Astrocyte (in vitro differentiated cells and primary cell): ENCODE measurements around the gene XXYLT1. TPM values are rescaled to one million over a fixed set of nuclear protein-coding genes. Genes with fewer than 3 reads are reported as not detected.

Source experiments
- DNase-seq: peaks from one replicate; pipeline ENCODE4 v3.0.0-alpha.2; 2010; ENCODE audit warnings: low read depth
- FAIRE-seq: peaks from 2 replicates; lab custom pipeline; 2011; peaks lifted over from hg19 to GRCh38; lab: Jason Lieb, UNC
- H2AFZ ChIP-seq: 2 replicates; pipeline ENCODE4 v1.6.0; 2012; ENCODE audit warnings: low read depth, low read length, inconsistent platforms
- H3K27ac ChIP-seq: 2 replicates; pipeline ENCODE4 v1.5.1; 2011; ENCODE audit warnings: low read depth, low read length, inconsistent platforms
- H3K27me3 ChIP-seq: 2 replicates; pipeline ENCODE4 v1.6.0; 2011; ENCODE audit warnings: low read length, inconsistent platforms; ENCODE audit not compliant: insufficient read depth
- H3K36me3 ChIP-seq: 2 replicates; pipeline ENCODE4 v1.5.1; 2011; ENCODE audit warnings: low read length, inconsistent platforms; ENCODE audit not compliant: insufficient read depth
- H3K4me1 ChIP-seq: 2 replicates; pipeline ENCODE4 v1.5.1; 2011; ENCODE audit warnings: low read length, inconsistent platforms; ENCODE audit not compliant: insufficient read depth
- H3K4me2 ChIP-seq: 2 replicates; pipeline ENCODE4 v1.6.0; 2012; ENCODE audit warnings: low read length, inconsistent platforms
- H3K4me3 ChIP-seq: 2 replicates; pipeline ENCODE4 v1.5.1; 2011; ENCODE audit warnings: low read depth, mild to moderate bottlenecking, low read length, inconsistent platforms; ENCODE audit not compliant: insufficient read depth
- H3K79me2 ChIP-seq: 2 replicates; pipeline ENCODE4 v1.6.0; 2012; ENCODE audit warnings: mild to moderate bottlenecking, low read length, inconsistent platforms; ENCODE audit not compliant: insufficient read depth
- H3K9ac ChIP-seq: 2 replicates; pipeline ENCODE4 v1.6.0; 2012; ENCODE audit warnings: mild to moderate bottlenecking, low read length, inconsistent platforms
- H3K9me3 ChIP-seq: 2 replicates; pipeline ENCODE4 v1.5.1; 2012; ENCODE audit warnings: low read depth, mild to moderate bottlenecking, low read length, inconsistent platforms; ENCODE audit not compliant: insufficient read depth
- H4K20me1 ChIP-seq: 2 replicates; pipeline ENCODE4 v1.6.0; 2012; ENCODE audit warnings: low read length, inconsistent platforms; ENCODE audit not compliant: insufficient read depth
- H3K27ac Mint-ChIP-seq: one replicate; pipeline ENCODE4 v1.8.0; 2021; ENCODE audit warnings: mild to moderate bottlenecking, mixed read lengths; ENCODE audit not compliant: unreplicated experiment
- H3K27me3 Mint-ChIP-seq: one replicate; pipeline ENCODE4 v1.8.0; 2021; ENCODE audit warnings: low read depth, mixed read lengths; ENCODE audit not compliant: unreplicated experiment
- H3K36me3 Mint-ChIP-seq: one replicate; pipeline ENCODE4 v1.8.0; 2021; ENCODE audit warnings: low read depth, mixed read lengths; ENCODE audit not compliant: unreplicated experiment
- H3K4me1 Mint-ChIP-seq: one replicate; pipeline ENCODE4 v1.8.0; 2021; ENCODE audit warnings: low read depth, mixed read lengths; ENCODE audit not compliant: unreplicated experiment
- H3K4me3 Mint-ChIP-seq: one replicate; pipeline ENCODE4 v1.8.0; 2021; ENCODE audit warnings: mild to moderate bottlenecking, moderate library complexity, mixed read lengths; ENCODE audit not compliant: unreplicated experiment
- H3K9me3 Mint-ChIP-seq: one replicate; pipeline ENCODE4 v1.8.0; 2021; ENCODE audit warnings: mild to moderate bottlenecking, mixed read lengths; ENCODE audit not compliant: unreplicated experiment
- CTCF ChIP-seq: IDR thresholded peaks from 2 replicates; pipeline ENCODE4 v1.5.1; 2011; ENCODE audit warnings: low read depth, mild to moderate bottlenecking, inconsistent platforms, low read length, moderate library complexity; ENCODE audit not compliant: insufficient read depth
- EZH2 ChIP-seq: IDR thresholded peaks from 2 replicates; pipeline ENCODE4 v1.6.1; 2012; ENCODE audit warnings: mild to moderate bottlenecking, low read length, inconsistent platforms; ENCODE audit not compliant: insufficient read depth
- total RNA-seq: library from RNA; stranded (reverse); gene quantifications from 2 replicates; pipeline ENCODE4 v1.2.1, GENCODE V29; 2021

Gene XXYLT1
- total RNA-seq, 1 donor from 2014 or later: 26.2 TPM

DNA sequence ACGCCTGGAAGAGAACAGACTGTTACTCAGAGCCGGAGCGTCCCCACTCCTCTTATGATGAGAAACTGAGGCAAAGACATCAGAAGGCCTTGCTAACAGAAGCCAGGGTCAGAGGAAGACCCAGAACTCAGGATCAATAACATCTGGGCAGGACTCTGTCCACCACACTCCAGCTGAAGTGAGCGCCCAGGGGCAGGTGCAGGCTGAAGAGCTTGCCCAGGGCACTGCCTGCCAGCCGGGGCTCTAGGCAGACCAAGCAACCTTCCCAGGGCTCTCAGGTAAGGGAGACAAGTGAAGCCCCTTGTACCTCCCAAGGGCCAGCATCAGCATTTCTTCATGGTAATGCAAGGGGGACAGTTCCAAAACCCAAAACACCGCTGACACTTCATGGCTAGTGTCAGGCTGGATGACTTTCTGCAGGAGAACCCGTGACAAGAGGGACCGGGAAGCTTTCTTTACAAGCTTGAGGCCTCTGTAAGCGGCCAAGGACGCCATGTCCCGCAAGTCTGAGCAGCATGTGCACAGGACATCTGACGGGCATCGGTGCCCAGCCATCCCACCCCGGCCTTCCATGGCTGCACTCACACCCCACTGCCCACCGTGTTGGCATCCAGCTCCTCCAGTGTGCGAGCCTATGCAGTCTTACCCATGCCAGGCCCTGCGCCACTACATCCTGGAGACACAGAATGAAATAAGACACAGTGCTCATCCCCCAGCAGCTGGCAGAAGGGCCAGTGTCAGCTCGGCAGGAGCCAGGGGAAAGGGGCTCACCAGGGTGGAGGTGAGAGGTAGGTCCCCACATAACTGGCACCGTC is 14.1 kb downstream of the XXYLT1 start:
- DNase-seq: no peak
- no peak overlapping the region for H3K27ac Mint-ChIP-seq
- peaks cover 11% of the 10 kb centered on the region for H3K4me1 Mint-ChIP-seq

GRCh38 chr3:195255571-195256501 is 15.1 kb downstream of the XXYLT1 start:
- peaks cover 10% of the 10 kb centered on the region for H4K20me1 ChIP-seq
- H3K79me2 ChIP-seq: peaks cover 70% of the 10 kb centered on the region
- no peak overlapping the region for H3K4me2 ChIP-seq
- H3K9ac ChIP-seq: no peak overlapping the region
- H3K9me3 ChIP-seq: no peaks in the 10 kb centered on the region
- Mint-ChIP-seq H3K4me1 (peaks cover 12% of the 10 kb centered on the region), H3K9me3 (no peaks in the 10 kb centered on the region), H3K27ac (no peak overlapping the region), H3K4me3 (no peak overlapping the region), H3K36me3 (peaks cover 2% of the 10 kb centered on the region), H3K27me3 (peaks cover 3% of the 10 kb centered on the region)
- peaks cover 20% of the 10 kb centered on the region for H3K4me1 ChIP-seq
- DNase-seq (no peak), FAIRE-seq (no peak)
- H3K4me3 ChIP-seq: no peak overlapping the region
- no peak overlapping the region for H2AFZ ChIP-seq
- no peaks in the 10 kb centered on the region for H3K36me3 ChIP-seq
- H3K27me3 ChIP-seq: no peaks in the 10 kb centered on the region
- no peak for TF ChIP-seq CTCF
- TF ChIP-seq EZH2: no peak
- H3K27ac ChIP-seq: no peak overlapping the region

More for the DNA sequence above, 14.1 kb downstream of the XXYLT1 start:
- Mint-ChIP-seq H3K9me3 (no peaks in the 10 kb centered on the region), H3K27me3 (peaks cover 3% of the 10 kb centered on the region), H3K36me3 (peaks cover 2% of the 10 kb centered on the region), H3K4me3 (no peak overlapping the region)
- Histone ChIP-seq H3K4me2 (no peak overlapping the region), H3K4me1 (peaks cover 20% of the 10 kb centered on the region), H3K27me3 (no peaks in the 10 kb centered on the region), H3K36me3 (no peaks in the 10 kb centered on the region), H3K9ac (no peak overlapping the region), H3K9me3 (no peaks in the 10 kb centered on the region), H3K27ac (no peak overlapping the region), H4K20me1 (peaks cover 2% of the 10 kb centered on the region), H2AFZ (no peak overlapping the region), H3K4me3 (no peak overlapping the region), H3K79me2 (peaks cover 68% of the 10 kb centered on the region)
- TF ChIP-seq EZH2 (no peak), CTCF (no peak)
- FAIRE-seq: no peak
